HepG2 (cell line): Measurements from ENCODE around the gene TMEM39B. TPM values are rescaled to one million over a fixed set of nuclear protein-coding genes. Genes with fewer than 3 reads are reported as not detected.

ENCODE experiments used
- ARID2 ChIP-seq: sonication (generic); formaldehyde crosslinking; IDR thresholded peaks from 2 replicates; pipeline ENCODE4 v1.8.1; 2022; ENCODE audit warnings: mild to moderate bottlenecking, missing genetic modification reagents, borderline replicate concordance
- ARNT2 ChIP-seq: sonication (generic); formaldehyde crosslinking; IDR thresholded peaks from 2 replicates; pipeline ENCODE4 v1.8.0; 2022; ENCODE audit warnings: mild to moderate bottlenecking, low read depth, missing genetic modification reagents, moderate library complexity
- ATAD3A ChIP-seq: sonication (generic); formaldehyde crosslinking; IDR thresholded peaks from 2 replicates; pipeline ENCODE4 v1.4.0; 2020; ENCODE audit warnings: missing genetic modification reagents
- ATF1 ChIP-seq: IDR thresholded peaks from 2 replicates; pipeline ENCODE4 v1.6.1; 2016; ENCODE audit warnings: mild to moderate bottlenecking, control low read depth
- CBX5 ChIP-seq: sonication (generic); formaldehyde crosslinking; IDR thresholded peaks from 2 replicates; pipeline ENCODE4 v1.4.0; 2020; ENCODE audit warnings: missing genetic modification reagents, borderline replicate concordance
- CSRNP2 ChIP-seq: sonication (generic); formaldehyde crosslinking; conservative IDR thresholded peaks from 2 replicates; pipeline ENCODE4 v1.8.0; 2022; ENCODE audit warnings: low read depth, missing genetic modification reagents
- ELF1 ChIP-seq: sonication (generic); formaldehyde crosslinking; IDR thresholded peaks from 2 replicates; pipeline ENCODE4 v1.4.0; 2020; ENCODE audit warnings: missing genetic modification reagents
- HINFP ChIP-seq: sonication (generic); formaldehyde crosslinking; IDR thresholded peaks from 2 replicates; pipeline ENCODE4 v1.4.0; 2020; ENCODE audit warnings: low read depth, mild to moderate bottlenecking, missing genetic modification reagents
- IKZF4 ChIP-seq: sonication (generic); formaldehyde crosslinking; IDR thresholded peaks from 2 replicates; pipeline ENCODE4 v1.5.1; 2020; ENCODE audit warnings: borderline replicate concordance, mild to moderate bottlenecking, low read depth, missing genetic modification reagents; ENCODE audit errors: not compliant biosample characterization
- IRF2 ChIP-seq: IDR thresholded peaks from 2 replicates; pipeline ENCODE4 v1.6.1; 2018; ENCODE audit warnings: missing genetic modification reagents, missing compliant biosample characterization
- MAFF ChIP-seq: IDR thresholded peaks from 2 replicates; pipeline ENCODE4 v1.6.1; 2011; ENCODE audit warnings: low read depth, low read length, improper control_type of control experiment
- NFE2L2 ChIP-seq: fragments of 150-350 bp; IDR thresholded peaks from 2 replicates; pipeline ENCODE4 v1.6.1; 2014; ENCODE audit warnings: low read length
- PAWR ChIP-seq: sonication (generic); formaldehyde crosslinking; IDR thresholded peaks from 2 replicates; pipeline ENCODE4 v1.4.0; 2020; ENCODE audit warnings: missing genetic modification reagents, mild to moderate bottlenecking, borderline replicate concordance
- RFX3 ChIP-seq: IDR thresholded peaks from 2 replicates; pipeline ENCODE4 v1.6.1; 2016; ENCODE audit warnings: missing biosample characterization, missing genetic modification reagents
- U2AF2 ChIP-seq: fragments of 200-400 bp; formaldehyde crosslinking; IDR thresholded peaks from 2 replicates; pipeline ENCODE4 v1.6.1; 2017; ENCODE audit warnings: low read depth, mild to moderate bottlenecking, low read length
- ZNF569 ChIP-seq: sonication (generic); formaldehyde crosslinking; IDR thresholded peaks from 2 replicates; pipeline ENCODE4 v1.5.0; 2020; ENCODE audit warnings: mild to moderate bottlenecking, missing genetic modification reagents, moderate library complexity, borderline replicate concordance
- ZNF629 ChIP-seq: sonication (generic); formaldehyde crosslinking; conservative IDR thresholded peaks from 2 replicates; pipeline ENCODE4 v1.5.0; 2020; ENCODE audit warnings: missing genetic modification reagents
- ZNF737 ChIP-seq: sonication (generic); formaldehyde crosslinking; IDR thresholded peaks from 2 replicates; pipeline ENCODE4 v1.5.0; 2020; ENCODE audit warnings: missing genetic modification reagents, mild to moderate bottlenecking, borderline replicate concordance
- ZNF780A ChIP-seq: sonication (generic); formaldehyde crosslinking; IDR thresholded peaks from 2 replicates; pipeline ENCODE4 v1.8.0; 2022; ENCODE audit warnings: mild to moderate bottlenecking, missing genetic modification reagents, moderate library complexity
- polyA plus RNA-seq, 8 experiments: library from polyadenylated mRNA; depleted of rRNA in 3 of 8; stranded (reverse) in 7 of 8; unstranded in 1 of 8; fragments of >200 nt; fragmentation: Illumina TruSeq in 4 of 8; extraction: Trizol in 4 of 8; gene quantifications; 2 replicates each; pipeline versions ENCODE4 v1.2.1 to v1.2.3, GENCODE V29; 2011 to 2016; ENCODE audit warnings: low read depth in 4 of 8, missing spikeins in 1 of 8, mixed read lengths in 1 of 8; ENCODE audit not compliant: insufficient read depth in 1 of 8
- total RNA-seq, 5 experiments: library from RNA; depleted of rRNA; stranded (reverse); fragments of >200 nt; fragmentation: Illumina TruSeq; extraction: Trizol; gene quantifications; 2 replicates each; pipeline ENCODE4 v1.2.3, GENCODE V29; 2016; ENCODE audit warnings: low read depth in 1 of 5
- TF ChIP-seq, protein P1 (sequence below): sonication (generic); formaldehyde crosslinking; conservative IDR thresholded peaks from 2 replicates; pipeline ENCODE4 v1.8.0; 2022; ENCODE audit warnings: missing genetic modification reagents
- TF ChIP-seq, protein P2 (sequence below): IDR thresholded peaks from 2 replicates; pipeline ENCODE4 v1.6.1; 2012; ENCODE audit warnings: low read length, improper control_type of control experiment

The TMEM39B gene
- total and polyA plus RNA-seq, 2 of the 13 experiments (the other 11 are each of a cell fraction or from before 2014, with no cell fraction given): 4.9 to 10.4 TPM

GRCh38 chr1:32072622-32073298 is at the start of gene TMEM39B (continued):
- TF ChIP-seq CSRNP2 (CRISPR knock-in tag): no peak
- no peak for TF ChIP-seq ZNF629 (CRISPR knock-in tag)
- no peak for TF ChIP-seq U2AF2
- no peak for TF ChIP-seq RFX3 (CRISPR knock-in tag)
- TF ChIP-seq IRF2 (CRISPR knock-in tag): 0 out of 2 replicates have a peak, but pooled peaks have one; percentile 42
- TF ChIP-seq ZNF569 (CRISPR knock-in tag): no peak
- TF ChIP-seq MAFF: no peak
- TF ChIP-seq ATF1: no peak
- no peak for TF ChIP-seq CBX5 (CRISPR knock-in tag)
- TF ChIP-seq ZNF737 (CRISPR knock-in tag): no peak
- TF ChIP-seq PAWR (CRISPR knock-in tag): no peak
- no peak; the same call in 1 of the 2 replicates for TF ChIP-seq ARID2
- TF ChIP-seq HINFP (CRISPR knock-in tag): no peak
- TF ChIP-seq, protein P1, sequence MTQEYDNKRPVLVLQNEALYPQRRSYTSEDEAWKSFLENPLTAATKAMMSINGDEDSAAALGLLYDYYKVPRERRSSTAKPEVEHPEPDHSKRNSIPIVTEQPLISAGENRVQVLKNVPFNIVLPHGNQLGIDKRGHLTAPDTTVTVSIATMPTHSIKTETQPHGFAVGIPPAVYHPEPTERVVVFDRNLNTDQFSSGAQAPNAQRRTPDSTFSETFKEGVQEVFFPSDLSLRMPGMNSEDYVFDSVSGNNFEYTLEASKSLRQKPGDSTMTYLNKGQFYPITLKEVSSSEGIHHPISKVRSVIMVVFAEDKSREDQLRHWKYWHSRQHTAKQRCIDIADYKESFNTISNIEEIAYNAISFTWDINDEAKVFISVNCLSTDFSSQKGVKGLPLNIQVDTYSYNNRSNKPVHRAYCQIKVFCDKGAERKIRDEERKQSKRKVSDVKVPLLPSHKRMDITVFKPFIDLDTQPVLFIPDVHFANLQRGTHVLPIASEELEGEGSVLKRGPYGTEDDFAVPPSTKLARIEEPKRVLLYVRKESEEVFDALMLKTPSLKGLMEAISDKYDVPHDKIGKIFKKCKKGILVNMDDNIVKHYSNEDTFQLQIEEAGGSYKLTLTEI (CRISPR knock-in tag): no peak
- no peak for TF ChIP-seq ATAD3A (CRISPR knock-in tag)
- peak; percentile 87 for TF ChIP-seq IKZF4
- no peak for TF ChIP-seq ZNF780A (CRISPR knock-in tag)
- TF ChIP-seq, protein P2, sequence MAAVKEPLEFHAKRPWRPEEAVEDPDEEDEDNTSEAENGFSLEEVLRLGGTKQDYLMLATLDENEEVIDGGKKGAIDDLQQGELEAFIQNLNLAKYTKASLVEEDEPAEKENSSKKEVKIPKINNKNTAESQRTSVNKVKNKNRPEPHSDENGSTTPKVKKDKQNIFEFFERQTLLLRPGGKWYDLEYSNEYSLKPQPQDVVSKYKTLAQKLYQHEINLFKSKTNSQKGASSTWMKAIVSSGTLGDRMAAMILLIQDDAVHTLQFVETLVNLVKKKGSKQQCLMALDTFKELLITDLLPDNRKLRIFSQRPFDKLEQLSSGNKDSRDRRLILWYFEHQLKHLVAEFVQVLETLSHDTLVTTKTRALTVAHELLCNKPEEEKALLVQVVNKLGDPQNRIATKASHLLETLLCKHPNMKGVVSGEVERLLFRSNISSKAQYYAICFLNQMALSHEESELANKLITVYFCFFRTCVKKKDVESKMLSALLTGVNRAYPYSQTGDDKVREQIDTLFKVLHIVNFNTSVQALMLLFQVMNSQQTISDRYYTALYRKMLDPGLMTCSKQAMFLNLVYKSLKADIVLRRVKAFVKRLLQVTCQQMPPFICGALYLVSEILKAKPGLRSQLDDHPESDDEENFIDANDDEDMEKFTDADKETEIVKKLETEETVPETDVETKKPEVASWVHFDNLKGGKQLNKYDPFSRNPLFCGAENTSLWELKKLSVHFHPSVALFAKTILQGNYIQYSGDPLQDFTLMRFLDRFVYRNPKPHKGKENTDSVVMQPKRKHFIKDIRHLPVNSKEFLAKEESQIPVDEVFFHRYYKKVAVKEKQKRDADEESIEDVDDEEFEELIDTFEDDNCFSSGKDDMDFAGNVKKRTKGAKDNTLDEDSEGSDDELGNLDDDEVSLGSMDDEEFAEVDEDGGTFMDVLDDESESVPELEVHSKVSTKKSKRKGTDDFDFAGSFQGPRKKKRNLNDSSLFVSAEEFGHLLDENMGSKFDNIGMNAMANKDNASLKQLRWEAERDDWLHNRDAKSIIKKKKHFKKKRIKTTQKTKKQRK: no peak
- no peak for TF ChIP-seq NFE2L2
- TF ChIP-seq ARNT2 (CRISPR knock-in tag): peak; percentile 94
- TF ChIP-seq ELF1 (CRISPR knock-in tag): peak; percentile 37; the same call in 1 of the 2 replicates
